Astrocyte (in vitro differentiated cells and primary cell): ENCODE results near the gene SDHAF4.

Experiments used
- CTCF ChIP-seq: IDR thresholded peaks from 2 replicates; pipeline ENCODE4 v1.5.1; 2011; ENCODE audit warnings: low read depth, mild to moderate bottlenecking, inconsistent platforms, low read length, moderate library complexity; ENCODE audit not compliant: insufficient read depth
- EZH2 ChIP-seq: IDR thresholded peaks from 2 replicates; pipeline ENCODE4 v1.6.1; 2012; ENCODE audit warnings: mild to moderate bottlenecking, low read length, inconsistent platforms; ENCODE audit not compliant: insufficient read depth

- TF ChIP-seq CTCF (no peak), EZH2 (no peak)
These were observed 36.7 kb upstream of the SDHAF4 start for GRCh38 chr6:70530023-70530422.
